Transverse colon (tissue), 4 donors: ENCODE results near the gene PLCXD1.
"Not testable (repeated sequence)": the region's sequence is repeated elsewhere in the genome, so short reads cannot be mapped to it uniquely, and the experiment has no call there.

Source experiments
- EP300 ChIP-seq: sonication (generic); formaldehyde crosslinking; IDR thresholded peaks from one replicate; pipeline ENCODE4 v1.6.1; 2017; ENCODE audit warnings: antibody characterized with exemption, low read depth
- POLR2A ChIP-seq: fragments of 450-650 bp; IDR thresholded peaks from one replicate; pipeline ENCODE4 v1.6.1; 2016; ENCODE audit warnings: antibody characterized with exemption, mild to moderate bottlenecking, moderate library complexity
- POLR2AphosphoS5 ChIP-seq, 3 donors: sonication (generic); formaldehyde crosslinking; IDR thresholded peaks; one replicate each; pipeline ENCODE4 v1.6.1; 2016; ENCODE audit warnings: antibody characterized with exemption in 3 of 3
- TF ChIP-seq, protein P1 (sequence below), 5 experiments: fragments of 200-600 bp in 3 of 5; fragments of 450-650 bp in 2 of 5; sonication (generic) in 3 of 5; IDR thresholded peaks; 1 replicate in 2 of 5; 2 replicates in 3 of 5; pipeline ENCODE4 v1.5.1; 2016 to 2017; ENCODE audit warnings: antibody characterized with exemption in 5 of 5, inconsistent platforms in 3 of 5, mild to moderate bottlenecking in 2 of 5, moderate library complexity in 1 of 5

DNA sequence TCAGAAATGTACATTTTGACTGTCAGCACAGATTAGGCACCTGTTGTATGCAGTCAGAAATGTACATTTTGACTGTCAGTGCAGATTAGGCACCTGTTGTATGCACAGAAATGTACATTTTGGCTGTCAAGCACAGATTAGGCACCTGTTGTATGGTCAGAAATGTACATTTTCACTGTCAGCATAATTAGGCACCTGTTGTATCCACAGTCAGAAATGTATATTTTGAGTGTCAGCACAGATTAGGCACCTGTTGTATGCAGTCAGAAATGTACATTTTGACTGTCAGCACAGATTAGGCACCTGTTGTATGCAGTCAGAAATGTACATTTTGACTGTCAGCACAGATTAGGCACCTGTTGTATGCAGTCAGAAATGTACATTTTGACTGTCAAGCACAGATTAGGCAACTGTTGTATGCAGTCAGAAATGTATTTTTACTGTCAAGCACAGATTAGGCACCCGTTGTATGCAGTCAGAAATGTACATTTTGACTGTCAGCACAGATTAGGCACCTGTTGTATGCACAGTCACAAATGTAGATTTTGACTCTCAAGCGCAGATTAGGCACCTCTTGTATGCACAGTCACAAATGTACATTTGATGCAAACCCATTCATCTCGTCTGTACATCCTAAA lies 25.6 kb downstream of the PLCXD1 start:
- TF ChIP-seq, protein P1, sequence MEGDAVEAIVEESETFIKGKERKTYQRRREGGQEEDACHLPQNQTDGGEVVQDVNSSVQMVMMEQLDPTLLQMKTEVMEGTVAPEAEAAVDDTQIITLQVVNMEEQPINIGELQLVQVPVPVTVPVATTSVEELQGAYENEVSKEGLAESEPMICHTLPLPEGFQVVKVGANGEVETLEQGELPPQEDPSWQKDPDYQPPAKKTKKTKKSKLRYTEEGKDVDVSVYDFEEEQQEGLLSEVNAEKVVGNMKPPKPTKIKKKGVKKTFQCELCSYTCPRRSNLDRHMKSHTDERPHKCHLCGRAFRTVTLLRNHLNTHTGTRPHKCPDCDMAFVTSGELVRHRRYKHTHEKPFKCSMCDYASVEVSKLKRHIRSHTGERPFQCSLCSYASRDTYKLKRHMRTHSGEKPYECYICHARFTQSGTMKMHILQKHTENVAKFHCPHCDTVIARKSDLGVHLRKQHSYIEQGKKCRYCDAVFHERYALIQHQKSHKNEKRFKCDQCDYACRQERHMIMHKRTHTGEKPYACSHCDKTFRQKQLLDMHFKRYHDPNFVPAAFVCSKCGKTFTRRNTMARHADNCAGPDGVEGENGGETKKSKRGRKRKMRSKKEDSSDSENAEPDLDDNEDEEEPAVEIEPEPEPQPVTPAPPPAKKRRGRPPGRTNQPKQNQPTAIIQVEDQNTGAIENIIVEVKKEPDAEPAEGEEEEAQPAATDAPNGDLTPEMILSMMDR (IDR thresholded peaks at IDR 0.05) = not testable (repeated sequence)
- not testable (repeated sequence) for TF ChIP-seq POLR2AphosphoS5 (IDR thresholded peaks at IDR 0.05); POLR2A; EP300
